H54 (cell line): ENCODE measurements around the gene MAP3K4.
"Not testable (repeated sequence)": the region's sequence is repeated elsewhere in the genome, so short reads cannot be mapped to it uniquely, and the experiment has no call there.

Experiments used
- DNase-seq: peaks from one replicate; pipeline ENCODE4 v3.0.0; 2011; ENCODE audit warnings: low spot score, mixed read lengths; ENCODE audit not compliant: insufficient read length
- FAIRE-seq: peaks from 3 replicates; lab custom pipeline; 2011; peaks lifted over from hg19 to GRCh38; lab: Jason Lieb, UNC
- POLR2A ChIP-seq: IDR thresholded peaks from 2 replicates; pipeline ENCODE4 v1.6.1; 2011; ENCODE audit warnings: low read depth, mild to moderate bottlenecking, low read length

The MAP3K4 gene

DNA sequence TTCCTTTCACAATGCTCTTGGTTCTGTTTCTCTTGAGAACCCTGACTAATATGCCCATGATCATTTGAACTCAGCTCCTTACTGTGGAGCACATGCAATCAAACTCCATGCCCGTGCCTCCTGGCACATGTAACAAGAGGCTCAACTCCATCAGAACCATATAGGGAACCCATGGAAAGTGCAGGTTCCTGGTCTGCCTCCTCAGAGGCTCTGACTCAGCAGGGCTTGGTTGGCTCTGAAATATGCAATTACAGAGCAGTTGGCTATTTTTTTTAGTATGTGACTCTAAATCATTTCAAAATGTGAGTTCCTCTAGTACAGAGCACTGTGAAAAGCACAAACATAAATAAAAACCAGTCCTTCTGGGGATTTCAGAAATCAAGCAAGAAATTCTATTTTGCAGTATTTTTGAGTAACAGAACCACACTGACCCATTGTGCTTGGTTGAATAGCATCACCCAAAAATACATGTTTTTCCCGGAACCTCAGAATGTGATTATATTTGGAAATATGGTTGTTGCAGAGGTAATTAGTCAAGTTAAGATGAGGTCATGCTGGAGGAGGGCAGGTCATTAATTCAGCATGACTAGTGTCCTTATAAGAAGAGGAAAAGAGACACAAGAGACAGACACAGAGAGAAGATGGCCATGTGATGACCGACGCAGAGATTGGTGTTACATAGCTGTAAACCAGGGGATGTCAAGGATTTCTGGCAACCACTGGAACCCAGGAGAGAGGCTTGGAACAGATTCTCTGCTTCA is 13.2 kb upstream of the MAP3K4 start:
- TF ChIP-seq POLR2A: no peak
- FAIRE-seq (no peak), DNase-seq (no peak)

DNA sequence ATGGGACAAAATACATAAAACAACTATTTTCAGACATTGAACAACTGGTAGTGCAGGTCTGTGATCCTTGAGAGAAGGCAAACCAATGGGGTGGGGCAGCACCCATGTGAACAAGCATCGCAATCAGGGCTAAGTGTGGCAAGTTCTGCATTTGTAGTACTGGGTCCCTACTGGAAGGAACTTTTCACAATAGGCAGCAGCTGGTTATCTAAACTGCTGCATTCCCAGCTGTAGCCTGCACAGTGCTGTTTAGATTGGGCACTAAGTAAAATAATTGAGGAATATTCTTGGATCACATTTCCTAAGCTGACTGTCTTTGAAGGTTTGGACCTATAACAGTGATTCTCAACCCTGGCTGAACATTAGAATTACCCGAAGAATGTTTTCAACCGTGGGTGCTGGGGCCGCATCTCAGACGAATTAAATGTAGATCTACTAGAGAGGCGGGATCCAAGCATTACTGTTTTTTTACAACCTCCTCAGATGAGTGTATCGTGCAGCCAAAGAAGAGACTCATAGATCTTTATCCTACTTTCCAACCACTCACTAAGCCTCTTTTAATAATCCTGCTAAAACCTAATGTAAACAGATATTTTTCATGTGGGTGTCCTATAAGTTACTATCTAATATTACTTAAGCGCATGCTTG is 12.4 kb upstream of the MAP3K4 start:
- no peak for TF ChIP-seq POLR2A
- FAIRE-seq (no peak), DNase-seq (no peak)

DNA sequence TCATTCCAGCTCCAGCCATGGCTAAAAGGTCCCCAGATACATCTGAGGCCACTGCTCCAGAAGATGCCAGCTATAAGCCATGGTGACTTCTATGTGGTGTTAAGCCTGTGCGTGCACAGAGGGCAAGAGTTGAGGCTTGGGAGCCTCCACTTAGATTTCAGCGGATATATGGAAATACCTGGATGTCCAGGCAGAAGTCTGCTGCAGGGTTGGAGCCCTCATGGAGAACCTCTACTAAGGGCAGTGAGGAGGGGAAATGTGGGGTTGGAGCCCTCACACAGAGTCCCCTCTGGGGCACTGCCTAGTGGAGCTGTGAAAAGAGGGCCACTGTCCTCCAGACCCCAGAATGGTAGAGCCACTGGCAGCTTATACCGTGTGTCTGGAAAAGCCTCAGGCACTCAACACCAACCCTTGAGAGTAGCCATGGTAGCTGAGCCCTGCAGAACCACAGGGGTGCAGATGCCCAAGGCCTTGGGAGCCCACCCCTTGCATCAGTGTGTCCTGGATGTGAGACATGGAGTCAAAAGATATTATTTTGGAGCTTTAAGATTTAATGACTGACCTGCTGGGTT is 8.1 kb upstream of the MAP3K4 start:
- DNase-seq, FAIRE-seq: not testable (repeated sequence)

DNA sequence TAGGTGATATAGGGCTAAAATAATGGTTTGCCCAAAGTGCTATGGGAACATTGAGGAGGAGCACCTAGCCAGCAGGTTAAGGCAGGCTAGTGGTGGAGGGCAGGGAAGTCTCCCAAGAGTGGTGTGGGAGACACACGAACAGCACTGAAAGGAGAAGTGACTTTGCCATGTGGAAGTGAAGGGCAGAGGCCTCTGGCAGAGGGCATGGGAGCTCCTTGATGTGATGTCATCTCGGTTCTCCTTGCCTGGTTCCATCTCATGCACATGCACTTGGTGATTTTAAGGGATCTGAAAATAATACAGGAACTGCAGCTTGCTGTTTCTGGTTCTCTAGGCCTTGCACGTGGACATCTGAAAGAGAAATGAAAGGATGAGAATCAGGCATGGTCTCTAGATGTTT is 4.7 kb upstream of the MAP3K4 start:
- no peak for FAIRE-seq
- DNase-seq: no peak
- TF ChIP-seq POLR2A: no peak

- no peak for FAIRE-seq
- TF ChIP-seq POLR2A: no peak
- DNase-seq: no peak
Measured at GRCh38 chr6:160987265-160987664, 4.3 kb upstream of the MAP3K4 start.

DNA sequence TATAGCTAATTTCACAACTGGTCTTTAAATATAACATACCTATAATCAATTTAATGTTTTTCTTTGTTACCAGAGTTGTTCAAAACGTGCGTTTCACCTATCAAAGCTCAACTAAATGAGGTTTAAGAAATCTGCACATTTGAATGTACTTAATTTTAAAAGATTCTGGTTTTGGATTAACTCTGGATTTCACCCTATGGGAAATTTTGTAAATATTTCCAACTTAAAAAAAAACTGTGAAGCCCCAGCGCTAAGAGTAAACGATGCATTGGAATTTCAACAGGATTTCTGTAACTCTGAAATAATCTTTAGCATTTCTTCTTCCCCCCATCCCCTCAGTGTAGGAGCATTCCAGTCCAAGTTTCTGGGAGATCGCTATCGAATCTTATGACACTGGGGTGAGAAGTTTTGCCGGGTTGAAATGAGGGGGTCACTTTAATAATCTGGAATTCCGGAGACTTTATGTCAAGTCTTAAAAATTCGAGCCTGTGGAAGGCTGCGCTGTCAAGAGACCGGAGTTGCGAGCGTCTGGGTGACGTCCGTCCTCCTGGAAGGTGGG is 643 bp upstream of the MAP3K4 start:
- TF ChIP-seq POLR2A: no peak
- FAIRE-seq (no peak), DNase-seq (no peak)

GRCh38 chr6:160992061-160992979 is 751 bp downstream of the MAP3K4 start:
- DNase-seq (peak; percentile 9), FAIRE-seq (no peak)
- peak; percentile 59 for TF ChIP-seq POLR2A

GRCh38 chr6:160992980-160993314 is 1.4 kb downstream of the MAP3K4 start:
- no peak for TF ChIP-seq POLR2A
- DNase-seq (no peak), FAIRE-seq (no peak)

DNA sequence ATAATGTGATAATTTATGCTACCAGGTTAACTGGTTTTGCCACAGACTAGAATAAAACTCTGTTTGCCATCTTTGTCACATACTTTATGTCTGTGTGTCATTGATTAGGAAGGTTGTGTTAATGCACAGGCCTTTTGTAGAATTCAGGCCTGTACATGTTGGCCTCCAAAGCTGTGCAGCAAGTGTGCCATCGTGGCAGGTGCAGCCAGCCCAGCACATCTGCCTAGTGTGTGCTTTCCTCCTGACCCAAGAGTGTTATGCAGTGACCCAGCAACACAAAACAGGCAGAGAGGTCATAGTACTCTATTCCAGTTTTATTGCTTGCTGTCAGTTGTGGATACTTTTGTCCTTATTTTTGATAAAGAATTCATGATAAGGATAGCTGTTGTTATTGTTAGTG is 3.7 kb downstream of the MAP3K4 start:
- no peak for DNase-seq
- no peak for TF ChIP-seq POLR2A
- no peak for FAIRE-seq

DNA sequence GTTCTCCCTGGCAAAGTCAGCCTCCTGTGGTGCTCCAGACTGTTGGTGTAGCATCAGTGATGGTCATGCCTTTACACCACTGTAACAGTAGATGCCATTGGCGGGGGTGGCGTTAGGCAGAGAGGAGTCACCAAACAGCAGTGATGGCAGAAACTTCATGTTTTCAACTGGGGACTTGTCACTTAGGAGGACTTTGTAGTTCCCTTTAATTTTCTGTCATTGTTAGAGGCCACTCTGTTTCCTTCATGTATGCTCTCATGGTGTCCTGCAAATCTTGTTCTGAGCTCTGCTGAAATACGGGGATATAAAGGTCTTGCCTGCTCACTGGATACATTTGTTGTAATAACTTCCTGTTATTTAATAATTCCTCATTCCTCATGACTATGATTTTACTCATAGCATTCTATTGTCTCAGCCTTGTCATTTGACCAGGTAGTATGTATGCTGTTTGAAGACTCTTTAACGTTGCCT is 4.6 kb downstream of the MAP3K4 start:
- no peak for DNase-seq
- no peak for TF ChIP-seq POLR2A
- FAIRE-seq: no peak

- DNase-seq: no peak
- no peak for FAIRE-seq
- TF ChIP-seq POLR2A: no peak
Measured at GRCh38 chr6:160998217-160998616, 6.6 kb downstream of the MAP3K4 start.

DNA sequence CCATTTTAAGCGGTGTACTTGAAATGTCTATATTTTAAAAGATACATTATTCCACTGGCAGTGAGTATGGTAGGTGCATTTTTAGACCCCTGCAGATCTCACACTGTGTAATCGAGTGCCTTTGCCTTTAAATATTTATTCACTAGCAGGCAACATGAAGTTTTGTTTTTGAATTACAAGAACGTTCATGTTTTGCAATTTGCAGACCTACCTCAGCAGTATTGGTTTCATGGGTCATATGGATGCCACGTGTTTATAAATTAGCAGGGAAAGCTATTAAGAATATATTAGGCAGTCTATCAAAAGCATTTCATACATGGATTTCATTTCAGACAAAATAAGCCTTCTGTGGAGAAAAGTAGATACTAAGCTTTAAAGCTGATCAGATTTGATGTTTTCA is 7.2 kb downstream of the MAP3K4 start:
- FAIRE-seq: no peak
- DNase-seq: no peak
- TF ChIP-seq POLR2A: no peak

GRCh38 chr6:160999516-160999915 is 7.9 kb downstream of the MAP3K4 start:
- no peak for DNase-seq
- TF ChIP-seq POLR2A: no peak
- no peak for FAIRE-seq
